ENCODE measurements around the gene NAB2. TPM values are rescaled to one million over a fixed set of nuclear protein-coding genes. Genes with fewer than 3 reads are reported as not detected.

NAB2 gene
- total and polyA plus RNA-seq, 9 of the 15 experiments (the other 6 are each of a cell fraction or from before 2014, with no cell fraction given), result 0.45 to 40.9 (median 20.4) TPM

- 0 out of 2 replicates have a peak, but pooled peaks have one; percentile 19 for TF ChIP-seq PML (IDR thresholded peaks at IDR 0.05; ENCODE audit: low read length)
- no peak for TF ChIP-seq ARID2 (IDR thresholded peaks at IDR 0.05)
- peak; percentile 46 to 58; a peak in 3 of 4 replicates for TF ChIP-seq MAZ (CRISPR knock-in tag; conservative IDR thresholded peaks at IDR 0.05 in 1 of 2, IDR thresholded peaks at IDR 0.05 in 1 of 2)
- TF ChIP-seq ARID1B (IDR thresholded peaks at IDR 0.05), result peak; percentile 17; the same call in 1 of the 2 replicates
- TF ChIP-seq SIN3A (IDR thresholded peaks at IDR 0.05; ENCODE audit: borderline replicate concordance in 2 of 2, control insufficient read depth in 1 of 2, low read depth in 2 of 2, low read length in 2 of 2), result peak in 1 of 2 experiments; percentile 29; a peak in 1 of 4 replicates
- peak; percentile 29; the same call in 1 of the 2 replicates for TF ChIP-seq SMARCE1 (IDR thresholded peaks at IDR 0.05)
- no peak for TF ChIP-seq ZBTB12 (CRISPR knock-in tag; IDR thresholded peaks at IDR 0.05)
- TF ChIP-seq CEBPG (CRISPR knock-in tag; IDR thresholded peaks at IDR 0.05), result no peak
- no peak for TF ChIP-seq CEBPG (tag; conservative IDR thresholded peaks at IDR 0.05 in 1 of 2, IDR thresholded peaks at IDR 0.05 in 1 of 2)
- no peak for TF ChIP-seq ELF1 (tag; IDR thresholded peaks at IDR 0.05)
- peak; percentile 54 for TF ChIP-seq ATF7 (IDR thresholded peaks at IDR 0.05)
- peak; percentile 26 for TF ChIP-seq TAF1 (IDR thresholded peaks at IDR 0.05; ENCODE audit: control insufficient read depth, extremely low read depth, insufficient read depth, low read length, severe bottlenecking)
- peak; percentile 46; the same call in 1 of the 2 replicates for TF ChIP-seq ZBTB7A (IDR thresholded peaks at IDR 0.05; ENCODE audit: borderline replicate concordance, control insufficient read depth, low read depth, low read length)
- peak; percentile 38 for TF ChIP-seq NKRF (IDR thresholded peaks at IDR 0.05; ENCODE audit: borderline replicate concordance)
- peak; percentile 65 for TF ChIP-seq TEAD4 (IDR thresholded peaks at IDR 0.05; ENCODE audit: low read length)
- TF ChIP-seq TEAD4 (CRISPR knock-in tag; IDR thresholded peaks at IDR 0.05; ENCODE audit: borderline replicate concordance), result no peak
- peak; percentile 29 for TF ChIP-seq SAP30 (IDR thresholded peaks at IDR 0.05; ENCODE audit: borderline replicate concordance, insufficient read depth, low read depth, low read length, poor library complexity, severe bottlenecking)
- peak; percentile 70; the same call in 1 of the 2 replicates for TF ChIP-seq ZBTB2 (IDR thresholded peaks at IDR 0.05)
- TF ChIP-seq XRCC5 (IDR thresholded peaks at IDR 0.05; ENCODE audit: low read depth, low read length), result no peak
Measured at GRCh38 chr12:57089271-57090245, 644 bp downstream of the NAB2 start (continued).

Data from K562 (cell line).